ENCODE results near the gene DNAAF1.

DNAAF1 gene

DNA sequence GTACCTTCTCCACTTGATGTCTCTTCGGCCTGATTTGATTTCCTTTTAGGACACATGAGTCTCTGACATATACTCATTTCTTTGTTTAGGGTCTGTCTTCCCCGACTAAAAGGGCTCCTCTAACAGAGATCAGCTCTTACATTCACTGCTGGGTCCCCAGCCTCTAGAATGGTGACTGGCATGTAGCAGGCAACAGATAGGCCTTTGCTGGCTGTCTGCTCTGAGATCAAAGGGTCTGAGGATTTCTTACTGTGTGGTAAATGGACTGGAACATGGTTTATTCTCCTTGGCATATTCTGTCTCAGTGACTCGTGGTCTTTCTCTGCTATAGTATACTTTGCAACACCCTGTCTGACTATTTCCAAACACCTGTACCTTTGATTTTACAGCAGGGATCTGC lies 16.7 kb downstream of the DNAAF1 start:
- no peak for DNase-seq

- no peak for DNase-seq
Measured at GRCh38 chr16:84165746-84166145, 20.6 kb downstream of the DNAAF1 start.

GRCh38 chr16:84166796-84167695 lies 21.9 kb downstream of the DNAAF1 start:
- no peak for DNase-seq

DNA sequence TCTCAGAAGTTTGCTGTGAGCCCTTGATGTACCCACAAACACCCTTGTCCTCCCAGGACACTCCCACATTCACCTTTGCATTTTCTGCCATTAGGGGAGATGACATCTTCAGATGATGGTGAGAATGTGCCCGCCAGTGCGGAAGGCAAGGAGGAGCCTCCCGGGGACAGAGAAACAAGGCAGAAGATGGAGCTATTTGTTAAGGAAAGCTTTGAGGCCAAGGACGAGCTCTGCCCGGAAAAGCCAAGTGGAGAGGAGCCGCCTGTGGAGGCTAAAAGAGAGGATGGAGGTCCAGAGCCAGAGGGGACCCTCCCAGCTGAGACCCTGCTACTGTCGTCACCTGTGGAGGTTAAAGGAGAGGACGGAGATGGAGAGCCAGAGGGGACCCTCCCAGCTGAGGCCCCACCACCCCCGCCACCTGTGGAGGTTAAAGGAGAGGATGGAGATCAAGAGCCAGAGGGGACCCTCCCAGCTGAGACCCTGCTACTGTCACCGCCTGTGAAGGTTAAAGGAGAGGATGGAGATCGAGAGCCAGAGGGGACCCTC lies 24.7 kb downstream of the DNAAF1 start:
- no peak for DNase-seq

DNA sequence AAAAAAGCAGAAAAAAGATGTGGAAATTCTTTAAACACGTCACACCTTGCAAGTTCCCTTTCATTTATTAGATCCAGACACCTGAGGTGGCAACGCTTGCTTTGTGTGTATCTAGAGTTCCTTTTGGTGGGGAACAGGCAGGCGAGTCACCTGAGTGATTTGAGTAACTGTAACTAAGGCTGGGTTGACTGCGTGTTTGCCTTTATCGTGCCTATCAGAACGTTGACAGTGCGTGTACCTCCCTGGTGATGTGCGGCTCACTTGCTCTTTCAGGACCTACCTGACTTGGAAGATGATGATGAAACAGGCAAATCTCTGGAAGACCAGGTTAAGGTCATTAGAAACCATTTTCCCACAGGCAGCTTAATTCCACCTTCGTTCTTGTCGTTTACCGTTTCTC lies 29.3 kb downstream of the DNAAF1 start:
- no peak for DNase-seq

- DNase-seq, result no peak
Measured at GRCh38 chr16:84175350-84176081, 30.4 kb downstream of the DNAAF1 start.

- DNase-seq, result no peak
Measured at GRCh38 chr16:84176192-84177053, 31.3 kb downstream of the DNAAF1 start.

GRCh38 chr16:84177741-84178073 lies 32.6 kb downstream of the DNAAF1 start:
- no peak for DNase-seq

- DNase-seq, result no peak
Measured at GRCh38 chr16:84178146-84178765, 33.1 kb downstream of the DNAAF1 start.

- no peak for DNase-seq
Measured at GRCh38 chr16:84178892-84179611, 33.9 kb downstream of the DNAAF1 start.

DNA sequence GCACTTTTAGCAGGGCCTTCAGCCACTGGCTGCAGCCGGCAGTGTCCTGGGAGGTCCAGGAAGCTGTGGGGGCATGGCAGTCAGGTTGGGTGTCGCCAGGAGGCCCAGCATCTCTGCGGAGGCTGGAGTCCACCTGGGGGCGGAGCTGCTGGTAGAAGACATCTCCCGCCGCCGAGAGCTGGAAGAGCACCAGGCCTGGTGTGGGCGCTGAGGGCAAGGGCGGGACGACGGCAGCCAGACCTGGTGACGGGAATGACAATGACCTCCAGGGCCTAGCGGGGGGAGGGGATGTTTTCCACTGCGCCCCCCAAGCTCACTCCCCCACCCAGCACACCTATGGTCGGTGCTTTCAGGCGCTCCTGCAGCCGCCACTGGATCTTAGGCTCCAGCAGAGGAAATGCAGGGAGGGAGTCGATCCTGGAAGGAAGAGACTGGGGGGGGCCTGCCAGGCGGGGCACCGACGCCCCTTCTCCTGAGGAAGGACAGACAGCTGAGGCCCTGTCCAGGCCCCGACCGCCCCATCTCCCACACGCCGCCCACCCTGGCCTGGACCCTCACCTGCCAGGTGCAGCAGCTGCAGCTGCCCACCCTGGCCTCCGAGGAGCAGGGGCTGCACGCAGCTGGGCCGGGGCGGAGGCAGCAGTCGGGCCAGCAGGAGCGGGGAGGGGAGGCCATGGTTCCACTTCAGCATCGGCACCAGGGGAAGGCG lies 34.7 kb downstream of the DNAAF1 start:
- DNase-seq, result no peak

DNA sequence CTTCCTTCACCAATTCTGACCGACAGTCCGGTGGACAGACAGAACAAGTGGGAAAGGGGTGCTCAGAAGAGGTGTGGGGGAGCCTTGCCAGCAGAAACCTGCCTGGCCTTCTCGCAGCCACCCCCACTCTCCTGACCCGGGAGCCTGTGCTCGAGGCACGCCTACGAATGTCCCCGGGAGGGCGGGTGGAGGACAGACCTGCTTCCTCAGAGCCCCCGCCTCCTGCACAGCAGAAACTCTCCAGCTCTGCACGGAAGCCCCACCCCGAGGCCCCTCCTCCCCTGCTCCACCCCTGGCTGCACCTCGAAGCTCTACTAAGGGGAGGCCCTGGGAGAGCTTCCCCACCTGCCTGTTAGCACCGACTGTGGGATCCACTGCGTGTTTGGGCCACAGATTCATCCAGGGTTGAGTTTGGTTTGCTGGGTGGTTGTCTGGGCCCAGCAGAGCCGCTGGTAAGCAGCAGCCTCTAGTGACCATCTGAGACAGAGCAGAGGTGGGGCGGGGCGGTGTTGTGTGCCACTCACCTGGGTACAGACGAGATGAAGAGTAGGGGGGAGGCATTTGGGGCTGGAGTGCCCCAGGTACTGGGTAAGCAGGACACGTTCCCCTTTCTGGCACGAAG lies 35.5 kb downstream of the DNAAF1 start:
- DNase-seq, result no peak

DNA sequence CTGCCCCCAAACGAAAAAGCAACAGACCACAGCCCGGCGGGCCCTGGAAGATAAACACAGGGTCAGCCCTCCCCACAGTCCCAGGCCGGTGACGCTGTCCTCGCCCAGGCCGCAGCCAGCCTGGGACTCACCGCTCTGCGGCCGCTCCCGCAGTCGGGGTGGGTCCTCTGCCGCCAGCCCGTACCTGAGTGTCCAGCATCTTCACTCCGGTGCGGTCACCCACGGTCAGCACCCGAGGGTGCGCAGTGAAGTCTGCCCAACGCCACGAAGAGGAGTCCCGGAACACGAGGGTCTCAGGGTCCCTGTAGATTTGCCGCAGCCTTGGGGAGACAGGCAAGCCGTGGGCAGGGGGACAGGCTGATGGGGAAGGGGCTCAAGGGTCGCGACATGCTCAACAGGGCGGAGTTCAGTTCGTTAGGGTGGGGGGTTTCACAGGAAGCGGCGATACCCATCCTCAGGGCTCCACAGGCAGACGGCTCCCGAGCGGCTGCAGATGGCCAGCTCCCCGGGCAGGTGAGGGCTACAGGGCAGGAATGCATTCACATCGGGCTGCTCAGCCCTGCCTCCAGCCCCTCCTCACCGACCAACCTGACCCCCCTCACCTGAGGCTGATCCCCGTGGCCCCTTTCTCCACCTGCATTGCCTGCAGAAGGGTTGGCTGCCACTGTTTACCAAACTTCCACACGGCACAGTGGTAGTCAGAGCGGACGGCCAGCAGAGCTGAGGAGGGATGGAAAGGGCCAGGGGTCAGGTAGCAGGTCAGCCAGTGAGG lies 36.2 kb downstream of the DNAAF1 start:
- no peak for DNase-seq

DNA sequence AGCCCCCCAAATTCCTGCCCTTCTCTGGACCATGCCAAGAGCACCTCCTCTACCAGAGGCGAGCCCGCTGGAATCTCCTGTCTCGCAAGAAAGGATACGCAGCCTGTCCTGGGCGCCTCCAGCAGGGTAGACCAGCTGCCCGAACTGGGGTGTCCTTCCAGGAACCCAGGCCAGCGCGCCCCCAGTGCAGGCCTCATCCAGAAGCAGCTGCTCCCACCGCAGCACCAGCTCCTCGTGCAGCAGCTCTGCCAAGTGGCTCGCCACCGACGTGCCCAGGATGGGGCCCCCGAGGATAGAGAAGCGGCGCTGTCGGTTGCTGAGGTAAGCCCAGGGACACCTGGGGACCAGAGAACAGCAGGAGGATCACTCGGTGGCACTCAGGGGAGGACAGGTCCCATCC lies 37.0 kb downstream of the DNAAF1 start:
- no peak for DNase-seq

GRCh38 chr16:84182680-84183571 lies 37.8 kb downstream of the DNAAF1 start:
- no peak for DNase-seq

GRCh38 chr16:84183572-84183875 lies 38.4 kb downstream of the DNAAF1 start:
- no peak for DNase-seq

GRCh38 chr16:84183911-84184591 lies 38.9 kb downstream of the DNAAF1 start:
- DNase-seq, result no peak

- no peak for DNase-seq
Measured at GRCh38 chr16:84184775-84185174, 39.7 kb downstream of the DNAAF1 start.
